ENCODE measurements around the gene QSOX1. TPM values are rescaled to one million over a fixed set of nuclear protein-coding genes. Genes with fewer than 3 reads are reported as not detected.

The QSOX1 gene
- total RNA-seq, 1 donor from 2014 or later: 46.3 TPM

Other genes starting within 250 kb of the QSOX1 start
- gene CEP350, start 200.1 kb upstream of the QSOX1 start, total RNA-seq: 70.0 TPM
- not detected for gene LHX4, start 75.4 kb downstream of the QSOX1 start, total RNA-seq

All from sciatic nerve (tissue), 1 donor.